HepG2 (cell line): Measurements from ENCODE around the gene DRAM1. TPM values are rescaled to one million over a fixed set of nuclear protein-coding genes. Genes with fewer than 3 reads are reported as not detected.

Source experiments
- DNMT3B ChIP-seq: conservative IDR thresholded peaks from 2 replicates; pipeline ENCODE4 v1.6.1; 2016; ENCODE audit warnings: missing biosample characterization, control low read depth
- DRAP1 ChIP-seq: IDR thresholded peaks from 2 replicates; pipeline ENCODE4 v1.6.1; 2016; ENCODE audit warnings: missing genetic modification reagents, missing compliant biosample characterization
- HBP1 ChIP-seq: IDR thresholded peaks from 2 replicates; pipeline ENCODE4 v1.6.1; 2016; ENCODE audit warnings: low read depth, control low read depth
- HMGXB3 ChIP-seq: sonication (generic); formaldehyde crosslinking; IDR thresholded peaks from 2 replicates; pipeline ENCODE4 v1.4.0; 2020; ENCODE audit warnings: missing genetic modification reagents, borderline replicate concordance
- MED13 ChIP-seq: sonication (generic); formaldehyde crosslinking; IDR thresholded peaks from 2 replicates; pipeline ENCODE4 v1.5.0; 2020; ENCODE audit warnings: missing genetic modification reagents
- MYNN ChIP-seq: sonication (generic); formaldehyde crosslinking; IDR thresholded peaks from 2 replicates; pipeline ENCODE4 v1.4.0; 2020; ENCODE audit warnings: mild to moderate bottlenecking, low read depth, missing genetic modification reagents
- RAD21 ChIP-seq: fragments of 450-650 bp; formaldehyde crosslinking; IDR thresholded peaks from 2 replicates; pipeline ENCODE4 v1.5.0; 2020; ENCODE audit warnings: mild to moderate bottlenecking
- REPIN1 ChIP-seq: sonication (generic); formaldehyde crosslinking; IDR thresholded peaks from 2 replicates; pipeline ENCODE4 v1.8.0; 2022; ENCODE audit warnings: missing genetic modification reagents, low read depth, mild to moderate bottlenecking, borderline replicate concordance
- SALL2 ChIP-seq: sonication (generic); formaldehyde crosslinking; IDR thresholded peaks from 2 replicates; pipeline ENCODE4 v1.8.1; 2023; ENCODE audit warnings: mild to moderate bottlenecking, missing genetic modification reagents, inconsistent platforms
- SMAD9 ChIP-seq: sonication (generic); formaldehyde crosslinking; IDR thresholded peaks from 2 replicates; pipeline ENCODE4 v1.5.1; 2020; ENCODE audit warnings: mild to moderate bottlenecking, missing genetic modification reagents
- TAF1 ChIP-seq: sonication (generic); formaldehyde crosslinking; IDR thresholded peaks from 2 replicates; pipeline ENCODE4 v1.4.0; 2020; ENCODE audit warnings: missing genetic modification reagents
- XRCC5 ChIP-seq: fragments of 200-400 bp; formaldehyde crosslinking; optimal IDR thresholded peaks from 2 replicates; pipeline ENCODE3; 2017; ENCODE audit warnings: mild to moderate bottlenecking, low read length
- ZBTB3 ChIP-seq: sonication (generic); formaldehyde crosslinking; IDR thresholded peaks from 2 replicates; pipeline ENCODE4 v1.4.0; 2020; ENCODE audit warnings: low read depth, mild to moderate bottlenecking, moderate library complexity, missing genetic modification reagents, borderline replicate concordance
- ZHX2 ChIP-seq, 2 experiments: sonication (generic) in 1 of 2; formaldehyde crosslinking in 1 of 2; IDR thresholded peaks; 2 replicates each; pipeline versions ENCODE4 v1.6.1 to v1.9.0; 2014 to 2022; ENCODE audit warnings: antibody characterized with exemption in 1 of 2, borderline replicate concordance in 1 of 2, inconsistent platforms in 1 of 2, low read depth in 1 of 2, missing genetic modification reagents in 1 of 2
- ZNF564 ChIP-seq: sonication (generic); formaldehyde crosslinking; IDR thresholded peaks from 2 replicates; pipeline ENCODE4 v1.8.1; 2023; ENCODE audit warnings: mild to moderate bottlenecking, missing genetic modification reagents
- polyA plus RNA-seq, 8 experiments: library from polyadenylated mRNA; depleted of rRNA in 3 of 8; stranded (reverse) in 7 of 8; unstranded in 1 of 8; fragments of >200 nt; fragmentation: Illumina TruSeq in 4 of 8; extraction: Trizol in 4 of 8; gene quantifications; 2 replicates each; pipeline versions ENCODE4 v1.2.1 to v1.2.3, GENCODE V29; 2011 to 2016; ENCODE audit warnings: low read depth in 4 of 8, missing spikeins in 1 of 8, mixed read lengths in 1 of 8; ENCODE audit not compliant: insufficient read depth in 1 of 8
- total RNA-seq, 5 experiments: library from RNA; depleted of rRNA; stranded (reverse); fragments of >200 nt; fragmentation: Illumina TruSeq; extraction: Trizol; gene quantifications; 2 replicates each; pipeline ENCODE4 v1.2.3, GENCODE V29; 2016; ENCODE audit warnings: low read depth in 1 of 5

DRAM1 gene
- total and polyA plus RNA-seq, 2 of the 13 experiments (the other 11 are each of a cell fraction or from before 2014, with no cell fraction given): 20.9 to 32.6 TPM

GRCh38 chr12:101830367-101831325 lies 46.7 kb upstream of the DRAM1 start, which contains the start of gene GNPTAB (continued):
- no peak for TF ChIP-seq SALL2
- no peak for TF ChIP-seq MED13 (CRISPR knock-in tag)
- TF ChIP-seq MYNN: no peak
- no peak for TF ChIP-seq TAF1
- TF ChIP-seq HBP1 (CRISPR knock-in tag): no peak
- TF ChIP-seq REPIN1: 0 out of 2 replicates have a peak, but pooled peaks have one; percentile 48
- no peak for TF ChIP-seq ZBTB3 (CRISPR knock-in tag)
- no peak for TF ChIP-seq HMGXB3
- TF ChIP-seq SMAD9 (CRISPR knock-in tag): no peak
- no peak for TF ChIP-seq DNMT3B (CRISPR knock-in tag)
- no peak for TF ChIP-seq ZNF564 (CRISPR knock-in tag)
- peak; percentile 87 for TF ChIP-seq RAD21 (CRISPR knock-in tag)
- TF ChIP-seq DRAP1: peak; percentile 40; the same call in 1 of the 2 replicates
- peak; percentile 7; the same call in 1 of the 2 replicates for TF ChIP-seq ZHX2 (IDR thresholded peaks at IDR 0.05; ENCODE audit: low read depth)
- no peak for TF ChIP-seq ZHX2 (CRISPR knock-in tag; IDR thresholded peaks at IDR 0.05; ENCODE audit: borderline replicate concordance)
- TF ChIP-seq XRCC5: peak; percentile 27
